ENCODE measurements around the gene CLMN. TPM values are rescaled to one million over a fixed set of nuclear protein-coding genes. Genes with fewer than 3 reads are reported as not detected.

CLMN gene
- total and polyA plus RNA-seq, 2 of the 13 experiments (the other 11 are each of a cell fraction or from before 2014, with no cell fraction given) = 15.1 to 16.7 TPM

DNA sequence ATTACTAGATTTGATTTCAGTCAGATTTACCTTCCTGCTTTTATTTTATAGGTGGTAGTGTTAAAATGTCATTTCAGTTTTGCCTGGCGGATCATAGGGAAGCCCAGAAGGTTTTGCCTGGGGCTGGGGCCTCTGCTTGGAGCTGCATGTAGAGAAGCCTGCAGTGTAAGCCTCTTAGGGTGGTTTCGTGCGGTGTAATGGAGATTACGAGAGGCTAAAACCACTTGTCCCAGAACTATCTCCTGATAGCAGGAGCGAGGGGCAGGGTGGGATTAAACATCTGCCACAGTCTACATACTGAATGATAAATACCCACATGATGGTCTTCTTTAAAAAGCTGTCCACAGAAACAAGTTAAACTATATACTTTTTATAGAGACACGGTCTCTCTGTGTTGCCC lies 127.4 kb downstream of the CLMN start (continued):
- TF ChIP-seq, protein P1, sequence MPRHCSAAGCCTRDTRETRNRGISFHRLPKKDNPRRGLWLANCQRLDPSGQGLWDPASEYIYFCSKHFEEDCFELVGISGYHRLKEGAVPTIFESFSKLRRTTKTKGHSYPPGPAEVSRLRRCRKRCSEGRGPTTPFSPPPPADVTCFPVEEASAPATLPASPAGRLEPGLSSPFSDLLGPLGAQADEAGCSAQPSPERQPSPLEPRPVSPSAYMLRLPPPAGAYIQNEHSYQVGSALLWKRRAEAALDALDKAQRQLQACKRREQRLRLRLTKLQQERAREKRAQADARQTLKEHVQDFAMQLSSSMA (CRISPR knock-in tag; IDR thresholded peaks at IDR 0.05) = no peak
- no peak for TF ChIP-seq ZBTB3 (CRISPR knock-in tag; IDR thresholded peaks at IDR 0.05; ENCODE audit: borderline replicate concordance, low read depth)
- no peak for TF ChIP-seq ZNF431 (CRISPR knock-in tag; IDR thresholded peaks at IDR 0.05; ENCODE audit: borderline replicate concordance, low read depth)
- no peak for TF ChIP-seq CENPT (CRISPR knock-in tag; IDR thresholded peaks at IDR 0.05; ENCODE audit: low read depth)
- TF ChIP-seq, protein P2, sequence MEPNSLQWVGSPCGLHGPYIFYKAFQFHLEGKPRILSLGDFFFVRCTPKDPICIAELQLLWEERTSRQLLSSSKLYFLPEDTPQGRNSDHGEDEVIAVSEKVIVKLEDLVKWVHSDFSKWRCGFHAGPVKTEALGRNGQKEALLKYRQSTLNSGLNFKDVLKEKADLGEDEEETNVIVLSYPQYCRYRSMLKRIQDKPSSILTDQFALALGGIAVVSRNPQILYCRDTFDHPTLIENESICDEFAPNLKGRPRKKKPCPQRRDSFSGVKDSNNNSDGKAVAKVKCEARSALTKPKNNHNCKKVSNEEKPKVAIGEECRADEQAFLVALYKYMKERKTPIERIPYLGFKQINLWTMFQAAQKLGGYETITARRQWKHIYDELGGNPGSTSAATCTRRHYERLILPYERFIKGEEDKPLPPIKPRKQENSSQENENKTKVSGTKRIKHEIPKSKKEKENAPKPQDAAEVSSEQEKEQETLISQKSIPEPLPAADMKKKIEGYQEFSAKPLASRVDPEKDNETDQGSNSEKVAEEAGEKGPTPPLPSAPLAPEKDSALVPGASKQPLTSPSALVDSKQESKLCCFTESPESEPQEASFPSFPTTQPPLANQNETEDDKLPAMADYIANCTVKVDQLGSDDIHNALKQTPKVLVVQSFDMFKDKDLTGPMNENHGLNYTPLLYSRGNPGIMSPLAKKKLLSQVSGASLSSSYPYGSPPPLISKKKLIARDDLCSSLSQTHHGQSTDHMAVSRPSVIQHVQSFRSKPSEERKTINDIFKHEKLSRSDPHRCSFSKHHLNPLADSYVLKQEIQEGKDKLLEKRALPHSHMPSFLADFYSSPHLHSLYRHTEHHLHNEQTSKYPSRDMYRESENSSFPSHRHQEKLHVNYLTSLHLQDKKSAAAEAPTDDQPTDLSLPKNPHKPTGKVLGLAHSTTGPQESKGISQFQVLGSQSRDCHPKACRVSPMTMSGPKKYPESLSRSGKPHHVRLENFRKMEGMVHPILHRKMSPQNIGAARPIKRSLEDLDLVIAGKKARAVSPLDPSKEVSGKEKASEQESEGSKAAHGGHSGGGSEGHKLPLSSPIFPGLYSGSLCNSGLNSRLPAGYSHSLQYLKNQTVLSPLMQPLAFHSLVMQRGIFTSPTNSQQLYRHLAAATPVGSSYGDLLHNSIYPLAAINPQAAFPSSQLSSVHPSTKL (CRISPR knock-in tag; IDR thresholded peaks at IDR 0.05) = no peak

DNA sequence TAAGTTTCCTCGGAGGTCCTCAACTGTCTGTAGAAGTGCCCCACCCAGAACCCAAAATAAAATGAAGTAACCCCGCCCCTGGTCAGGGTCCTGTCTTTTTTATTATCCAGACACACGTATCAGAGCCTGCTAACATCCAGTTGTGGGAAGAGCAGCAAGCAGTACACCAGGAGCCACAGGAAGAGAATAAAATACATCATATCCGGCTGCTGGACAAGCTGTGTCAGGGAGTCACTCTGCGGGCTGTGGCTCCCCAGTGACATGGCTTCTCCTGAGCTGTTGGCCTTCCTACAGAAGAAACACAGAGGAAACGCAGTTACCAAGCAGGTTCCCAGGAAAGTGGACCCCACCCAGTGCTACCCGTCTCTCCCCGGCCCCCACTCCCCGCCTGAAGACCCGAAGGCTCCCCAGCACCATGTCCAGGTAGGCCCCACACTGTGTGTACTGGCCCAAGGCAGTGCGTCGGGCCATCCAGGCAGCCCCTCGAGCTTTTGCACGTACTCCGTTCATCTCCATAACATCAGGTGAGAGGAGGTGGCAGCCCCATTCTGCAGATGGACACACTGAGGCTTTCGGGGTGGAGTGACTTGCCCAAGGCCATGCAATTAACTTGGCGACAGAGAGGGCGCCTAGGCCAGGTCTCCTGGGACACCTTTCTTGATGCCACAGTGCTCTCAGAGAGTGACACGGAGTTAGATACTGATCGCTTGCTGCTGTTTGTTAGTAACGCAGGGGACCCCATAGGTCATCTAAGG lies 128.1 kb downstream of the CLMN start:
- in situ Hi-C loops (cut with HindIII; ENCODE audit: extremely low pct_ligation_motif_present, low pct_unique_long_range_greater_than_20kb) = no loop called here
- no peaks in the 10 kb centered on the region for H3K4me1 ChIP-seq (ENCODE audit: insufficient read depth, low read length)
- no peak overlapping the region for H3K4me2 ChIP-seq (ENCODE audit: low read depth, low read length)
- H4K20me1 ChIP-seq (ENCODE audit: insufficient read depth, low read length) = no peaks in the 10 kb centered on the region
- ATAC-seq (no peak), FAIRE-seq (no peak), DNase-seq (ENCODE audit: low spot score) (no peak)
- no peaks in the 10 kb centered on the region for H3K79me2 ChIP-seq (ENCODE audit: insufficient read depth, low read length)
- H3K27ac ChIP-seq (ENCODE audit: extremely low read length, insufficient read depth, low read length) = no peak overlapping the region
- H3K36me3 ChIP-seq (replicated peaks in 1 of 2; ENCODE audit: control insufficient read depth in 1 of 2, insufficient read depth in 2 of 2, low read length in 2 of 2) = no peaks in the 10 kb centered on the region
- intact Hi-C loops (cut with micrococcal nuclease; ENCODE audit: unreplicated experiment) = no loop called here
- ChIA-PET POLR2A (no interaction called here), CTCF (ENCODE audit: low intra/inter-chr PET ratio, low total read pairs) (no interaction called here)
- H3K4me3 ChIP-seq (replicated peaks in 1 of 3; ENCODE audit: insufficient read depth in 1 of 3, low read depth in 2 of 3, low read length in 3 of 3) = no peak overlapping the region
- H3K9me3 ChIP-seq (ENCODE audit: low read length) = peaks cover 9% of the 10 kb centered on the region; the same call in 1 of the 2 replicates
- no peak for TF ChIP-seq TBX2 (CRISPR knock-in tag; IDR thresholded peaks at IDR 0.05; ENCODE audit: borderline replicate concordance)
- TF ChIP-seq ZNF629 (CRISPR knock-in tag; conservative IDR thresholded peaks at IDR 0.05) = peak; percentile 78
- TF ChIP-seq ZNF260 (CRISPR knock-in tag; IDR thresholded peaks at IDR 0.05; ENCODE audit: borderline replicate concordance, low read depth) = no peak
- TF ChIP-seq SNRNP70 (IDR thresholded peaks at IDR 0.05; ENCODE audit: low read depth, low read length) = no peak
- TF ChIP-seq, protein P3, sequence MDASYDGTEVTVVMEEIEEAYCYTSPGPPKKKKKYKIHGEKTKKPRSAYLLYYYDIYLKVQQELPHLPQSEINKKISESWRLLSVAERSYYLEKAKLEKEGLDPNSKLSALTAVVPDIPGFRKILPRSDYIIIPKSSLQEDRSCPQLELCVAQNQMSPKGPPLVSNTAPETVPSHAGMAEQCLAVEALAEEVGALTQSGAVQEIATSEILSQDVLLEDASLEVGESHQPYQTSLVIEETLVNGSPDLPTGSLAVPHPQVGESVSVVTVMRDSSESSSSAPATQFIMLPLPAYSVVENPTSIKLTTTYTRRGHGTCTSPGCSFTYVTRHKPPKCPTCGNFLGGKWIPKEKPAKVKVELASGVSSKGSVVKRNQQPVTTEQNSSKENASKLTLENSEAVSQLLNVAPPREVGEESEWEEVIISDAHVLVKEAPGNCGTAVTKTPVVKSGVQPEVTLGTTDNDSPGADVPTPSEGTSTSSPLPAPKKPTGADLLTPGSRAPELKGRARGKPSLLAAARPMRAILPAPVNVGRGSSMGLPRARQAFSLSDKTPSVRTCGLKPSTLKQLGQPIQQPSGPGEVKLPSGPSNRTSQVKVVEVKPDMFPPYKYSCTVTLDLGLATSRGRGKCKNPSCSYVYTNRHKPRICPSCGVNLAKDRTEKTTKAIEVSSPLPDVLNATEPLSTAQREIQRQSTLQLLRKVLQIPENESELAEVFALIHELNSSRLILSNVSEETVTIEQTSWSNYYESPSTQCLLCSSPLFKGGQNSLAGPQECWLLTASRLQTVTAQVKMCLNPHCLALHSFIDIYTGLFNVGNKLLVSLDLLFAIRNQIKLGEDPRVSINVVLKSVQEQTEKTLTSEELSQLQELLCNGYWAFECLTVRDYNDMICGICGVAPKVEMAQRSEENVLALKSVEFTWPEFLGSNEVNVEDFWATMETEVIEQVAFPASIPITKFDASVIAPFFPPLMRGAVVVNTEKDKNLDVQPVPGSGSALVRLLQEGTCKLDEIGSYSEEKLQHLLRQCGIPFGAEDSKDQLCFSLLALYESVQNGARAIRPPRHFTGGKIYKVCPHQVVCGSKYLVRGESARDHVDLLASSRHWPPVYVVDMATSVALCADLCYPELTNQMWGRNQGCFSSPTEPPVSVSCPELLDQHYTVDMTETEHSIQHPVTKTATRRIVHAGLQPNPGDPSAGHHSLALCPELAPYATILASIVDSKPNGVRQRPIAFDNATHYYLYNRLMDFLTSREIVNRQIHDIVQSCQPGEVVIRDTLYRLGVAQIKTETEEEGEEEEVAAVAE (CRISPR knock-in tag; IDR thresholded peaks at IDR 0.05; ENCODE audit: borderline replicate concordance) = no peak
- TF ChIP-seq AGO2 (optimal IDR thresholded peaks at IDR 0.05; ENCODE audit: low read depth, low read length) = peak; percentile 33
- no TSS peak for BruUV-seq (replicated peaks)
- no peak overlapping the region for H2AFZ ChIP-seq (ENCODE audit: low read length)
- 96% methylated on average over 16 of the region's 21 CpGs for WGBS (ENCODE audit: low lambda C conversion rate)
- no peaks in the 10 kb centered on the region for H3K27me3 ChIP-seq (ENCODE audit: control insufficient read depth in 1 of 2, insufficient read depth in 2 of 2, low read length in 2 of 2)
- H3K9ac ChIP-seq (ENCODE audit: insufficient read depth, low read depth, low read length) = no peak overlapping the region

Data from HepG2 (cell line).